ENCODE data around the gene CHCHD4. TPM values are rescaled to one million over a fixed set of nuclear protein-coding genes. Genes with fewer than 3 reads are reported as not detected.

Gene CHCHD4
- total RNA-seq, 4 donors from 2014 or later: 21.2 to 27.0 (median 24.3) TPM

DNA sequence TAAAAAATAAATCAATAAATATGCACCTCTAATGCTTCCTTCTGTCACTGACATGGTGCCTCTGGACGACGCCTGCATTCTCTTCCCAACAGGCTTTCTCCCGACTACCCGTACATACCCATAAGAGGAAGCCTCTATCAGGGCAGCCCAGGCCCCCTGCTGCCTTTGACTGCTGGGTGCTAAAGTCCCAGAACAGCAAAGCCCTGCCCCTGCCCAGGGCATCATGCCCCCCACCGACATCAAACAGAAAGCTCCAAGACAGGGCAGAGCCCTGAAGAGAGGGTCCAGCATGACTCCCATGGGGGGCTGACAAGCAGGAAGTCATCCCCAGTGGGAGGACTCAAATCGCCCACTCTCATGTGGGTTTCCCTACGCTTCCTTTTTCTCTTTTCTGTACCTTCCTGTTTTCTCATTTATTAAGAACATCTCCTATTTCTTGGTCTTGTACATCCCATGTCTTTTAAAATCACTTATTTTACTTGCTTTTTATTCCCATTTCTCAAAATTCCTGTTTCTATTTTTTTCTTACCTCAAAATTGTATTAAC, 30.3 kb upstream of the CHCHD4 start:
- intact Hi-C loops (cut with DNase I): no loop called here
- Histone ChIP-seq H3K4me1 (no peaks in the 10 kb centered on the region), H3K27ac (replicated peaks in 1 of 4) (no peak overlapping the region), H3K27me3 (no peaks in the 10 kb centered on the region), H3K36me3 (peaks cover 33 to 93% (median 81%) of the 10 kb centered on the region in 4 donors), H3K9me3 (no peaks in the 10 kb centered on the region), H3K4me3 (no peak overlapping the region)
- TF ChIP-seq, protein P1, sequence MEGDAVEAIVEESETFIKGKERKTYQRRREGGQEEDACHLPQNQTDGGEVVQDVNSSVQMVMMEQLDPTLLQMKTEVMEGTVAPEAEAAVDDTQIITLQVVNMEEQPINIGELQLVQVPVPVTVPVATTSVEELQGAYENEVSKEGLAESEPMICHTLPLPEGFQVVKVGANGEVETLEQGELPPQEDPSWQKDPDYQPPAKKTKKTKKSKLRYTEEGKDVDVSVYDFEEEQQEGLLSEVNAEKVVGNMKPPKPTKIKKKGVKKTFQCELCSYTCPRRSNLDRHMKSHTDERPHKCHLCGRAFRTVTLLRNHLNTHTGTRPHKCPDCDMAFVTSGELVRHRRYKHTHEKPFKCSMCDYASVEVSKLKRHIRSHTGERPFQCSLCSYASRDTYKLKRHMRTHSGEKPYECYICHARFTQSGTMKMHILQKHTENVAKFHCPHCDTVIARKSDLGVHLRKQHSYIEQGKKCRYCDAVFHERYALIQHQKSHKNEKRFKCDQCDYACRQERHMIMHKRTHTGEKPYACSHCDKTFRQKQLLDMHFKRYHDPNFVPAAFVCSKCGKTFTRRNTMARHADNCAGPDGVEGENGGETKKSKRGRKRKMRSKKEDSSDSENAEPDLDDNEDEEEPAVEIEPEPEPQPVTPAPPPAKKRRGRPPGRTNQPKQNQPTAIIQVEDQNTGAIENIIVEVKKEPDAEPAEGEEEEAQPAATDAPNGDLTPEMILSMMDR (IDR thresholded peaks at IDR 0.05): no peak
- TF ChIP-seq EP300 (IDR thresholded peaks at IDR 0.05) (no peak), POLR2A (IDR thresholded peaks at IDR 0.05; ENCODE audit: low read depth) (no peak), POLR2AphosphoS5 (IDR thresholded peaks at IDR 0.05) (no peak)
- peak; percentile 70 for DNase-seq (ENCODE audit: extremely low spot score)
- 91% methylated on average over 7 of the region's 7 CpGs for WGBS

DNA sequence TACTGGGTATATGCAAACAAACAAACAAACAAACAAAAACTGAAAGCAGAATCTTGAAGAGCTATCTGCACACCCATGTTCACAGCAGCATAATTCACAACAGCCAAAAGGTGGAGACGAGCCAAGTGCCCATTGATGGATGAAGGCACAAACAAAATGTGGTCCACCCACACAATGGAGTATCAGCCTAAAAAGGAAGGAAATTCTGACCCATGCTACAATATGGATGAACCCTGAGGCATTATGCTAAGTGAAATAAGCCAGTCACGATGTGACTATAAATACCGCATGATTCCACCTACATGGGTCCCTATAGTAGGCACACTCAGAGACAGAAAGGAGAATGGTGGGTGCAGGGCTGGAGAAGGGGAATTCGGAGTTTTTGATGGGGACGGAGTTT, 29.6 kb upstream of the CHCHD4 start:
- no peak overlapping the region for H3K4me3 ChIP-seq
- H3K4me1 ChIP-seq: no peaks in the 10 kb centered on the region
- no peaks in the 10 kb centered on the region for H3K9me3 ChIP-seq
- WGBS: 86% methylated on average over 5 of the region's 5 CpGs
- TF ChIP-seq POLR2A (IDR thresholded peaks at IDR 0.05; ENCODE audit: low read depth) (no peak), EP300 (IDR thresholded peaks at IDR 0.05) (no peak), POLR2AphosphoS5 (IDR thresholded peaks at IDR 0.05) (no peak)
- TF ChIP-seq, protein P1 (IDR thresholded peaks at IDR 0.05): no peak
- H3K36me3 ChIP-seq: peaks cover 26 to 91% (median 80%) of the 10 kb centered on the region in 4 donors
- intact Hi-C loops (cut with DNase I): no loop called here
- no peak overlapping the region for H3K27ac ChIP-seq (replicated peaks in 1 of 4)
- peak; percentile 64 for DNase-seq (ENCODE audit: extremely low spot score)
- H3K27me3 ChIP-seq: no peaks in the 10 kb centered on the region

DNA sequence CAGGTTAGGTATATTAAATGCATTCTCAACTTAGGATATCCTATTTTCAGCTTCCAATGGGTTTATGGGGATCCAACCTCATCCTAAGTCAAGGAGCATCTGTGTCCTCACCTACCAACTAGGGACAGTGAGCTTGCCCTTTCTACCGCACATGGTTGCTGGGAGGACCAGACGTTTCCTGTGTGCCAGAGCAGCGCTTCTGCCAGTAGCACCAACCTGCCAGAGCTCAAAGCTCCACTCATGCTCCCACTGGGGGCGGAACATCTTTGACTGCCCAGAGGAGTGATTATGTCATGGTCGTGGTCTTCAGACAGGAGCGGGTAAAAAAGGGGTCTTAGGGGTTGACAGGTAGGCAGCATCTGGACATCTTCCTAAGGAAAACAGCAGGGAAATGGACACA, 29.0 kb upstream of the CHCHD4 start:
- Histone ChIP-seq H3K27ac (replicated peaks in 1 of 4) (no peak overlapping the region), H3K36me3 (peaks cover 20 to 91% (median 78%) of the 10 kb centered on the region in 4 donors), H3K27me3 (no peaks in the 10 kb centered on the region), H3K4me1 (peaks cover 0 to under 1% (median under 1%) of the 10 kb centered on the region in 4 donors), H3K4me3 (no peak overlapping the region), H3K9me3 (no peaks in the 10 kb centered on the region)
- DNase-seq (ENCODE audit: extremely low spot score): peak; percentile 19
- intact Hi-C loops (cut with DNase I): no loop called here
- no peak for TF ChIP-seq POLR2A (IDR thresholded peaks at IDR 0.05; ENCODE audit: low read depth)
- TF ChIP-seq POLR2AphosphoS5 (IDR thresholded peaks at IDR 0.05): no peak
- no peak for TF ChIP-seq EP300 (IDR thresholded peaks at IDR 0.05)
- TF ChIP-seq, protein P1 (IDR thresholded peaks at IDR 0.05): no peak
- 90% methylated on average over 6 of the region's 6 CpGs for WGBS

DNA sequence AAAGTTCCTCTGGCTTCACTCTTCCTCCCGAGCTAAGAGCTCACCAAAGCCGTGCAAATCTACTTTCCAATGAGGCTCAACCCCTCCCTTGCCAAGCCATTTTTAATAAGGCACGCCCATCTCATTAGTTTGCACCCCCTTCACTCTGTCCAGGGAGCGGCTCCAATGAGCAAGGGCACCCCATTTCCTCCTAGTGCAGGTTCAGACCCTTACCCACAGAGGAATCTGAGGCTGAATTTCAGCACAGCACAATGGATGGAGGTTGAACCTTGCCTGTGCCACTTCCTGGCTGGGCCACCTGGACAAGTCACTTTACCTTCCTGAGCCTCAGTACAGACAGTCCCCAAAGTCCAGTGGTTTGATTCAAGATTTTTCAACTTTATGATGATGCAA, 28.3 kb upstream of the CHCHD4 start:
- intact Hi-C loops (cut with DNase I): no loop called here
- no peak for TF ChIP-seq POLR2AphosphoS5 (IDR thresholded peaks at IDR 0.05)
- TF ChIP-seq, protein P1 (IDR thresholded peaks at IDR 0.05): no peak
- no peak for TF ChIP-seq POLR2A (IDR thresholded peaks at IDR 0.05; ENCODE audit: low read depth)
- TF ChIP-seq EP300 (IDR thresholded peaks at IDR 0.05): no peak
- Histone ChIP-seq H3K36me3 (peaks cover 13 to 91% (median 78%) of the 10 kb centered on the region in 4 donors), H3K27me3 (no peaks in the 10 kb centered on the region), H3K4me1 (peaks cover 0 to 8% (median 7%) of the 10 kb centered on the region in 4 donors), H3K9me3 (no peaks in the 10 kb centered on the region), H3K27ac (replicated peaks in 1 of 4) (no peak overlapping the region), H3K4me3 (no peak overlapping the region)
- 88% methylated on average over 4 of the region's 4 CpGs for WGBS
- DNase-seq (ENCODE audit: extremely low spot score): peak; percentile 17
